T-helper 17 cell (primary cell): ENCODE results near the gene SEPHS1. TPM values are rescaled to one million over a fixed set of nuclear protein-coding genes. Genes with fewer than 3 reads are reported as not detected.
A peak's percentile ranks its signal among the peaks of the same experiment; 100 is the strongest.

ENCODE experiments used
- ATAC-seq: fragments of 150-1000 bp; cut with Tn5 transposase; 2 replicates; pipeline ENCODE4 v1.10.0; 2021; ENCODE audit warnings: mild to moderate bottlenecking, moderate library complexity
- DNase-seq, 3 donors: peaks; one replicate each; pipeline versions ENCODE4 v3.0.0 to v3.0.0-alpha.2; 2020 to 2021
- H3K9me3 ChIP-seq: one replicate; pipeline ENCODE4 v1.7.0; 2013; ENCODE audit warnings: low read length, mild to moderate bottlenecking; ENCODE audit not compliant: control insufficient read depth, poor library complexity, severe bottlenecking
- H3K27ac Mint-ChIP-seq: one replicate; pipeline ENCODE4 v1.8.0; 2022; ENCODE audit warnings: mild to moderate bottlenecking, moderate library complexity, mixed read lengths
- H3K27me3 Mint-ChIP-seq: one replicate; pipeline ENCODE4 v1.8.0; 2022; ENCODE audit warnings: mixed read lengths
- H3K36me3 Mint-ChIP-seq: one replicate; pipeline ENCODE4 v1.8.0; 2022; ENCODE audit warnings: low read depth, mixed read lengths
- H3K4me1 Mint-ChIP-seq: one replicate; pipeline ENCODE4 v1.8.0; 2022; ENCODE audit warnings: mild to moderate bottlenecking, mixed read lengths
- H3K4me3 Mint-ChIP-seq: one replicate; pipeline ENCODE4 v1.8.0; 2022; ENCODE audit warnings: mild to moderate bottlenecking, moderate library complexity, mixed read lengths
- total RNA-seq, 4 donors: library from RNA in 2 of 4; stranded (reverse) in 2 of 4; gene quantifications; one replicate each; pipeline ENCODE4 v1.2.3 and lab custom pipeline; 2022 to 2026

The SEPHS1 gene
- total RNA-seq, 2 donors from 2014 or later = 18.9 to 20.2 TPM

- Mint-ChIP-seq H3K4me3 (peak overlapping the region; percentile 92), H3K4me1 (peaks cover 36% of the 10 kb centered on the region), H3K27ac (peak overlapping the region; percentile 86), H3K36me3 (no peaks in the 10 kb centered on the region), H3K27me3 (peaks cover 10% of the 10 kb centered on the region)
- DNase-seq (no peak), ATAC-seq (no peak)
- H3K9me3 ChIP-seq = no peaks in the 10 kb centered on the region
Measured at GRCh38 chr10:13349463-13350274, 1.6 kb upstream of the SEPHS1 start.

- Mint-ChIP-seq H3K4me3 (peak overlapping the region; percentile 92), H3K27me3 (no peaks in the 10 kb centered on the region), H3K36me3 (no peaks in the 10 kb centered on the region), H3K27ac (no peak overlapping the region), H3K4me1 (peaks cover 41% of the 10 kb centered on the region)
- H3K9me3 ChIP-seq = no peaks in the 10 kb centered on the region
- DNase-seq (peak; percentile 63 to 75 (median 71)), ATAC-seq (peak; percentile 74)
Measured at GRCh38 chr10:13347500-13348156, 465 bp downstream of the SEPHS1 start.

- Mint-ChIP-seq H3K27me3 (no peaks in the 10 kb centered on the region), H3K4me3 (peak overlapping the region; percentile 85), H3K36me3 (no peaks in the 10 kb centered on the region), H3K27ac (peak overlapping the region; percentile 86), H3K4me1 (peaks cover 38% of the 10 kb centered on the region)
- H3K9me3 ChIP-seq = no peaks in the 10 kb centered on the region
- ATAC-seq (peak; percentile 30), DNase-seq (no peak)
Measured at GRCh38 chr10:13347043-13347499, 1.0 kb downstream of the SEPHS1 start.

- no peak for ATAC-seq
- no peaks in the 10 kb centered on the region for H3K9me3 ChIP-seq
- peaks cover 32% of the 10 kb centered on the region for H3K4me1 Mint-ChIP-seq
- DNase-seq = no peak
- H3K4me3 Mint-ChIP-seq = peak overlapping the region; percentile 85
- H3K27ac Mint-ChIP-seq = peak overlapping the region; percentile 86
- no peaks in the 10 kb centered on the region for H3K36me3 Mint-ChIP-seq
- H3K27me3 Mint-ChIP-seq = no peaks in the 10 kb centered on the region
Measured at GRCh38 chr10:13346283-13347042, 1.6 kb downstream of the SEPHS1 start.

- Mint-ChIP-seq H3K27ac (no peak overlapping the region), H3K4me3 (no peak overlapping the region), H3K4me1 (peaks cover 10% of the 10 kb centered on the region), H3K36me3 (peaks cover 2% of the 10 kb centered on the region), H3K27me3 (no peaks in the 10 kb centered on the region)
- ATAC-seq (peak; percentile 77), DNase-seq (no peak)
- no peaks in the 10 kb centered on the region for H3K9me3 ChIP-seq
Measured at GRCh38 chr10:13340626-13341376, 7.3 kb downstream of the SEPHS1 start.

DNA sequence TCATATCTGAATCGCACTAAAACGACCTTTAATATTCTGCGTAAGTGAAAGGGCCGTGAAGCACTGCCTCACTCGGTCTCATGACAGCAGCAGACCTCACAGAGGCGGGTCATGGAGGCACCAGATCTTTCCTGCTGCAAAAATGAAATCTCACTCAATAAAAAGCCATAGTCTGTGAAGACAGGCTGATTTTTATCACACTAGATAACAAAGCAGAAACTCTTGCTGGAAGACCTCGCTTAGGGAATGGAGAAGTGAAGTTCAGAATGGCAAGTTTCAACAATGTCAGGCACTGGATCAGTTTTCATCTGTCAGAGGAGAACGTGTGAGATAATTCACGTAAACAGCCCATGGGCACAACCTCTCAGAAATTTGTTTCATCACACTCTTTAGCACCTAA is 8.0 kb downstream of the SEPHS1 start:
- no peaks in the 10 kb centered on the region for H3K9me3 ChIP-seq
- ATAC-seq = peak; percentile 16
- peak overlapping the region; percentile 25 for H3K4me3 Mint-ChIP-seq
- H3K36me3 Mint-ChIP-seq = peaks cover 2% of the 10 kb centered on the region
- no peak overlapping the region for H3K27ac Mint-ChIP-seq
- H3K27me3 Mint-ChIP-seq = no peaks in the 10 kb centered on the region
- no peak for DNase-seq
- H3K4me1 Mint-ChIP-seq = peaks cover 10% of the 10 kb centered on the region

DNA sequence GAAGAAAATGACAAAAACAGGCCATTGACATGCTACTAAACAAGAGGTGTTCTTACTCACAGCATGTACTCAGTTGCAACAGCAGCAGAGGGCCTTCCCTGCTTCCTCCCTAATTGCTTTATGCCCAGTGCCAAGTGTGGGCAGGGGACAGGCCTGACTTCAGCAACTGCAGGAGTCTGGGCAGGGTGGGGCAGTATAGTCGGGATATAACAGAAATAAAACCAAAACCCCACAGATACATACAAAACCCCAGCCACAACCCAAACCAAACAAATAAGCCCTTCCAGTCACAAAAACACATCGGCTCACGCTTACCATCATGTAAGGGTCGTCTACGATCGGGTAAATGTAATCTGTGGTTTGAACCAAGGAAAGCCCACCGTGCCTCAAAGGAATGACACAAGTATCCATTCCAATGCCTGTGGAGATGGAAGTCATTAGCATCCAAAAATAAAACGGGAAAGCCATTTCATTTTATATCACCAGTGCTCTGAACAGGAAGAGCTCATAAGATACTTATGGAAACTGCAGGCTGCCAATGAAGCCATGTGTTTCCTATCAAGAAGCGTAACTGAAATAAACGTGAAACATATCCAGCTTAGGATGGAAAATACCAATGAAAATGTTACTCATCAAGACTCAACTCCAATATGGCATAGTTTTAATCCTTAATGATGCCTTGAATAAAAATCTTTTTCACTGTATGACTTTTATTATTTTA is 9.5 kb downstream of the SEPHS1 start:
- Mint-ChIP-seq H3K4me1 (peaks cover 5% of the 10 kb centered on the region), H3K36me3 (peaks cover 2% of the 10 kb centered on the region), H3K27me3 (no peaks in the 10 kb centered on the region), H3K27ac (no peak overlapping the region), H3K4me3 (no peak overlapping the region)
- no peak for ATAC-seq
- DNase-seq = no peak
- no peaks in the 10 kb centered on the region for H3K9me3 ChIP-seq

DNA sequence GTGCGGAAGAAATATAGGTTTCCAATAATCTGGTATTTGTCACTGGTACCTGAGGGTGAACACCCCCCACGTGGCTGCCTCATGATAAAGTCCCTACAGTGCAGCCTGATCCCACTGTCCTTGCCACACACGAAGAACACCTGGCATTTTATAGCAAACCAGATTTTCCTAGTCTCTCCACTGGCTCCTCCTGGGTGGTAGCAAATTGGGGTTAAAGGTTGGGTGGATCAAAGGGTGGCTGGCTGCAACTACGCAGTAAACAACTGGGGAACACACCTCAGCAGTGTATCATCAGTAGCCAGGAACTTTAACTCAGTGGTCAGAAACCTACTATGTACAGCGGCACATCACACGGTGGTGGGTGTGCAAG is 10.3 kb downstream of the SEPHS1 start:
- peaks cover 2% of the 10 kb centered on the region for H3K36me3 Mint-ChIP-seq
- H3K27ac Mint-ChIP-seq = no peak overlapping the region
- no peak overlapping the region for H3K4me3 Mint-ChIP-seq
- no peaks in the 10 kb centered on the region for H3K27me3 Mint-ChIP-seq
- H3K9me3 ChIP-seq = no peaks in the 10 kb centered on the region
- peaks cover 5% of the 10 kb centered on the region for H3K4me1 Mint-ChIP-seq
- ATAC-seq (no peak), DNase-seq (no peak)

- Mint-ChIP-seq H3K4me3 (no peak overlapping the region), H3K27ac (no peak overlapping the region), H3K36me3 (peaks cover 2% of the 10 kb centered on the region), H3K4me1 (peaks cover 5% of the 10 kb centered on the region), H3K27me3 (no peaks in the 10 kb centered on the region)
- no peaks in the 10 kb centered on the region for H3K9me3 ChIP-seq
- DNase-seq = no peak
- ATAC-seq = no peak
Measured at GRCh38 chr10:13337128-13337826, 10.8 kb downstream of the SEPHS1 start.

GRCh38 chr10:13335881-13336280 is 12.2 kb downstream of the SEPHS1 start:
- H3K27me3 Mint-ChIP-seq = no peaks in the 10 kb centered on the region
- H3K36me3 Mint-ChIP-seq = peaks cover 5% of the 10 kb centered on the region
- DNase-seq (no peak), ATAC-seq (no peak)
- no peak overlapping the region for H3K27ac Mint-ChIP-seq
- H3K9me3 ChIP-seq = no peaks in the 10 kb centered on the region
- no peak overlapping the region for H3K4me3 Mint-ChIP-seq
- peaks cover 5% of the 10 kb centered on the region for H3K4me1 Mint-ChIP-seq

DNA sequence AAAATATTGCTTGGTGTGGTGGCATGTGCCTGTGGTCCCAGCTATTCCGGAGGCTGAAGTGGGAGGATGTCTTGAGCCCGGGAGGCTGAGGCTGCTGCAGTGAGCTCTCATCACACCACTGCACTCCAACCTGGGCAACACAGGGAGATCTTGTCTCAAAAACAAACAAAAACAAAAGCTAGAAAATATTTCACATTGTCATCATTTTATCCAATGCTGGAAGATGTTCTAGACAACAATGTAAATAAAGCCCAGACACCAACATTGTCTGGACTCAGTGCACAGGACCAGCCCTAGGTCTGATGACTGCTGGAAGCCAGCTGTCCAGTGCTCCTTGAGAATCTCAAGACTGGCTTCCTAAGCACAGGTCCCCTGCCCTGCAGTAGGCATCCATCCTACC is 13.5 kb downstream of the SEPHS1 start:
- Mint-ChIP-seq H3K36me3 (peaks cover 5% of the 10 kb centered on the region), H3K4me1 (peaks cover 5% of the 10 kb centered on the region), H3K27ac (no peak overlapping the region), H3K27me3 (no peaks in the 10 kb centered on the region), H3K4me3 (no peak overlapping the region)
- DNase-seq (no peak), ATAC-seq (no peak)
- H3K9me3 ChIP-seq = no peaks in the 10 kb centered on the region

DNA sequence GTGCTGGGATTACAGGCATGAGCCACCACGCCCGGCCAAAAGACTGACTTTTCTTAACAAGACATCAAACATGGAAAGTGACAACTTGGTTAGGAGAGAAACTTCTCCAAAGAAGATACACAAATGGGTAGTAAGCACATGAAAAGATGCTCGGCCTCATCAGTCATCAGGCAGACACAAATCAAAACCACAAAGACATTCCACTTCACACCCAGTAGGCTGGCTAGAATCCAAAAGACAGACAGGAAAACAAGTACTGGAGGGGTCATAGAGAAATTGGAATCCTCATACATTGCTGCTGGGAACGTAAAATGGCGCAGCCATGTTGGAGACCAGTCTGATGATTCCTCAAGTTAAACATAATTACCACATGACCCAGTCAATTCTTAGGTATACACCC is 16.4 kb downstream of the SEPHS1 start:
- peaks cover 5% of the 10 kb centered on the region for H3K36me3 Mint-ChIP-seq
- no peak overlapping the region for H3K27ac Mint-ChIP-seq
- H3K27me3 Mint-ChIP-seq = no peaks in the 10 kb centered on the region
- H3K4me1 Mint-ChIP-seq = no peaks in the 10 kb centered on the region
- H3K9me3 ChIP-seq = no peaks in the 10 kb centered on the region
- DNase-seq = no peak
- no peak for ATAC-seq
- no peak overlapping the region for H3K4me3 Mint-ChIP-seq
